Neuron (in vitro differentiated cells): ENCODE results near the gene DNAJC16.
A peak's percentile ranks its signal among the peaks of the same experiment; 100 is the strongest.

Experiments used
- H2AFZ ChIP-seq: one replicate; pipeline ENCODE4 v1.6.1; 2013; ENCODE audit warnings: low read depth, mild to moderate bottlenecking, inconsistent platforms, low read length, moderate library complexity
- H3K27me3 ChIP-seq: one replicate; pipeline ENCODE4 v1.6.1; 2013; ENCODE audit warnings: low read length; ENCODE audit not compliant: insufficient read depth
- H3K36me3 ChIP-seq: one replicate; pipeline ENCODE4 v1.6.1; 2013; ENCODE audit warnings: low read length; ENCODE audit not compliant: insufficient read depth
- H3K4me1 ChIP-seq: one replicate; pipeline ENCODE4 v1.6.1; 2013; ENCODE audit warnings: low read length; ENCODE audit not compliant: insufficient read depth
- H3K4me3 ChIP-seq: 2 replicates; pipeline ENCODE4 v1.5.1; 2013; ENCODE audit warnings: mild to moderate bottlenecking, low read length, moderate library complexity
- H3K9me3 ChIP-seq: one replicate; pipeline ENCODE4 v1.6.1; 2013; ENCODE audit warnings: low read length

DNAJC16 gene

GRCh38 chr1:15559189-15559810 is 32.7 kb downstream of the DNAJC16 start:
- H3K36me3 ChIP-seq: peaks cover 40% of the 10 kb centered on the region
- no peaks in the 10 kb centered on the region for H3K9me3 ChIP-seq
- no peak overlapping the region for H3K4me3 ChIP-seq
- no peaks in the 10 kb centered on the region for H3K4me1 ChIP-seq
- no peak overlapping the region for H2AFZ ChIP-seq
- no peaks in the 10 kb centered on the region for H3K27me3 ChIP-seq

DNA sequence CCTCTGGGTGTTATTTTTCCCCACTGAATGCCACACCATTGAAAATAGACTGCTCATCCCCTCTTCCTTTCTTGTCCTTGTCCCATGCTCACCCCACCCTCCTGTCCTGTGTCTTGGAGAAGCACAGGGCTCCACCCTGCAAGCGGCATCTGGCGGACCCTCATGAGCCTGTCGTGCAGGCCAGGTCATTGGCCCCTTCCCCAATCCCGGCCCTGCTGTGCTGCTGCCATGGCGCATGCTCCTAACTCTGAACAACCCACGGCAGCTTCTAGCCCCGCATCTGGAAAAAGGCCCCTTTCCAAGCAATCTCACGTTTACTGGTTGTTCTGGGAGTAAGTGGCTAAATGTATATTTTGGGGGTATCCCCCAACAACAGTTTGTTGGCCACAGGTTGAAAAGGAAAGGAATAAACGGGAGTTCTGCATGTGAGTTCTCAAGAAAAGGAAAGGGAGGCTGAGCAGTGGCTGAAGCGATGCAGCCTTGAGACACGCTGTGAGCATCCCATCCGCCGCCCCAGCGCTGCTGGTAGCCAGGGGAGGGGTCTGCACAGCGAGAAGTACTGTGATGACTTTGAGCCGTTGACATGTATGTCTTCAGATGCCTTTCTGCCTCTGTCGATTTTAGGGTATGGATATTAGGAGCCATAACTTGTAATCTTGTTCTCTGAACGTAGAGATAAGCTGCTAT is 41.9 kb downstream of the DNAJC16 start:
- H2AFZ ChIP-seq: no peak overlapping the region
- H3K36me3 ChIP-seq: peaks cover 66% of the 10 kb centered on the region
- H3K4me1 ChIP-seq: no peaks in the 10 kb centered on the region
- no peak overlapping the region for H3K4me3 ChIP-seq
- H3K9me3 ChIP-seq: no peaks in the 10 kb centered on the region
- H3K27me3 ChIP-seq: no peaks in the 10 kb centered on the region

GRCh38 chr1:15570861-15571260 is 44.2 kb downstream of the DNAJC16 start:
- no peaks in the 10 kb centered on the region for H3K9me3 ChIP-seq
- H3K27me3 ChIP-seq: no peaks in the 10 kb centered on the region
- H3K4me1 ChIP-seq: no peaks in the 10 kb centered on the region
- H3K4me3 ChIP-seq: no peak overlapping the region
- peaks cover 51% of the 10 kb centered on the region for H3K36me3 ChIP-seq
- no peak overlapping the region for H2AFZ ChIP-seq

DNA sequence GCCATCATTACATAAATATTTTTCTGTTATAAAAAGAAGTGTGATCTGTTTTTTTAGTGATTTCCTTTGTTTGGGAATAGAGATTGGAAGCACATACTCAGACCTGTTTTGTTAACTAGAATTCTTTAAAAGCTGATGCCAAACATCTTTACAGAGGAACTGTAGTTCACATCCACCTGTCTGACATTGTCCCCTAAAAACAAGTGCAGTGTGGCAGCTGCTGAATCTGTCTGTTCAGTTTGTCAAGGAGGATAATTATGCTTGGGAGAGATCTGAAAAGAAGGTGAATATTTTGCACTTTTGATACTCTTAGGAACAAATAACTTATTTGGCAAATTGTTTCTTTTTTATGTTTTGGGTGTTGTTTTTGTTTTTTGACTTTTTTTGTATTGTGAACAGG is 44.6 kb downstream of the DNAJC16 start:
- Histone ChIP-seq H3K27me3 (no peaks in the 10 kb centered on the region), H3K36me3 (peaks cover 47% of the 10 kb centered on the region), H2AFZ (no peak overlapping the region), H3K4me3 (no peak overlapping the region), H3K9me3 (no peaks in the 10 kb centered on the region), H3K4me1 (no peaks in the 10 kb centered on the region)

DNA sequence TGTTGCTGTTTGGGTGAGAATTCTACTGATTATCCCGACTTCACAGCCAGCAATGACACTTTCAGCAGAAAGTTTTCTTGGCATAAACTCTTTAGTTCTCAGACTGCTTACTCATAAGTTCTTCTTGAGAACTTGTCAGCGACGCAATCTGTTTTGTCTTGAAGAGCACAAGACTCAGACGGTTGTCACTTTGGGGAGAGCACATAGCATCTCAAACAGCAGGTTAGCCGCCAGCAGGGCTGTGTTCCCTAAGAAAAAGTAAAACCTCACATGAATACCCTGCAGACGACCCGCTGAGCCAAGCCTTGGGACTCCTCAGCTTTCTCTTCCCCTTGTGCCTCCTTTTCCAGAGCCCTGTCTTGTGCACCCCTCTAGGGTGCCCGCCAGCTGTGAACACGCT is 46.8 kb downstream of the DNAJC16 start:
- H3K4me1 ChIP-seq: no peaks in the 10 kb centered on the region
- peaks cover 25% of the 10 kb centered on the region for H3K36me3 ChIP-seq
- no peaks in the 10 kb centered on the region for H3K27me3 ChIP-seq
- no peak overlapping the region for H3K4me3 ChIP-seq
- H2AFZ ChIP-seq: no peak overlapping the region
- no peaks in the 10 kb centered on the region for H3K9me3 ChIP-seq

DNA sequence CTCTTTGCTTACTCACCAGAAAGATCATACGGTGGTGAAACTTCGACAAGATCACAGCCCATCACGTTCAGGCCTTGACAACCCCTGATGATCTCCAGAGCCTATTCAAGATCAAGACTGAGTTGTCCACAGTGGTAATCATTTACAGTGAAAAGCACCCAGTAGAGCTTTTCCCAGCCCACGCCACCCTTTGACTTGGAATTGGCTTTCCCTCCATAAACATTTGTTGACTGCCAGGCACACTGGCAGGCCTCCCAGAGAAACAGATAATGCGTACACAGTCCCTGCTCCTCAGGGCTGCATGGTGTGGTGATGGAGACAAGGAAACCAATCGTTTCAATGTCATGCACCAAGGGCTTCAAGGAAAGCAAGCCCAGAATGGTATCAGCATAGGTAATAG is 48.1 kb downstream of the DNAJC16 start:
- Histone ChIP-seq H3K27me3 (no peaks in the 10 kb centered on the region), H3K36me3 (peaks cover 15% of the 10 kb centered on the region), H3K4me3 (no peak overlapping the region), H2AFZ (no peak overlapping the region), H3K4me1 (no peaks in the 10 kb centered on the region), H3K9me3 (no peaks in the 10 kb centered on the region)

GRCh38 chr1:15575549-15576150 is 49.0 kb downstream of the DNAJC16 start:
- Histone ChIP-seq H3K4me3 (no peak overlapping the region), H2AFZ (no peak overlapping the region), H3K27me3 (no peaks in the 10 kb centered on the region), H3K4me1 (no peaks in the 10 kb centered on the region), H3K9me3 (no peaks in the 10 kb centered on the region), H3K36me3 (peaks cover 9% of the 10 kb centered on the region)

GRCh38 chr1:15577691-15578090 is 51.0 kb downstream of the DNAJC16 start:
- Histone ChIP-seq H2AFZ (no peak overlapping the region), H3K27me3 (no peaks in the 10 kb centered on the region), H3K4me3 (no peak overlapping the region), H3K4me1 (no peaks in the 10 kb centered on the region), H3K9me3 (no peaks in the 10 kb centered on the region), H3K36me3 (peaks cover 4% of the 10 kb centered on the region)

DNA sequence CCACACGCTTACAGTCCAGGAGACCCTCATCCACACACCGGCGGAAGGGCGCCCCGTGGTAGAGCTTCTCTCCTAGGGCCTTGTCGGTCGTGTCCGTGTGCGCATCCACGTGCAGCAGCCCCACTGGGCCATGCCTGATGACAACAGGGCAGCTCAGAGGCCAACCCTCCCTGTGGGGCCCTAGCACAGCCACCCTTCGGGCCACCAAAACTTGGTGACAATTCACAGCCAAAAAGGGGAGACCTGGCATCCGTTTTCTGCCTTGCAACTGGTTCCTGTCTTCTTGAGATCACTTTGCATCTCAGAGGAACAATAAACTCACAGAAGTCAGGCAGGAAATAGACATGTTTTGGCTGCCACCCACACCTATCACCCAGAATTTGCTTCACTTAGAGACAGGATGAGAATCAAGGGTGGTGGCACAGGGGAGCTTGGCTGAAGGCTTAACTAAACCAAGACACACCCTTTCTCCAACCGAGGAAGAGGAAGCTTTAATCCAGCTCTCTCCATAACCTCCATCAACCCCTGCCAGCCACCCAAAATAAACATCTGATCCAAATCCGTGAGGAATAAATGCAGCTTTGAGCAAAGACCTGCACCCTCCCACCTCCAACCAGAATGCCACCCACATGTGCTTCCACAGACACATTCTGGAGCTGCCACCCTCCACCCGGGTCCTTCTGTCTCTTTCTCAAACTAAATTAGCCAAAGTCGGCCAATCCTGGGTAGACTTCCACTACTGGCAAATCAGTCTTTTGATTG is 52.5 kb downstream of the DNAJC16 start:
- Histone ChIP-seq H3K4me3 (no peak overlapping the region), H2AFZ (no peak overlapping the region), H3K9me3 (no peaks in the 10 kb centered on the region), H3K36me3 (peaks cover 4% of the 10 kb centered on the region), H3K4me1 (no peaks in the 10 kb centered on the region), H3K27me3 (no peaks in the 10 kb centered on the region)

- peaks cover 5% of the 10 kb centered on the region for H3K27me3 ChIP-seq
- H3K9me3 ChIP-seq: no peaks in the 10 kb centered on the region
- no peak overlapping the region for H3K4me3 ChIP-seq
- H3K4me1 ChIP-seq: no peaks in the 10 kb centered on the region
- H2AFZ ChIP-seq: no peak overlapping the region
- H3K36me3 ChIP-seq: peaks cover 4% of the 10 kb centered on the region
Measured at GRCh38 chr1:15579683-15580047, 53.0 kb downstream of the DNAJC16 start.

GRCh38 chr1:15583016-15583706 is 56.5 kb downstream of the DNAJC16 start:
- H2AFZ ChIP-seq: no peak overlapping the region
- H3K9me3 ChIP-seq: no peaks in the 10 kb centered on the region
- H3K36me3 ChIP-seq: no peaks in the 10 kb centered on the region
- peaks cover 5% of the 10 kb centered on the region for H3K27me3 ChIP-seq
- H3K4me3 ChIP-seq: no peak overlapping the region
- no peaks in the 10 kb centered on the region for H3K4me1 ChIP-seq

GRCh38 chr1:15584489-15585363 is 58.1 kb downstream of the DNAJC16 start, which contains the start of gene AGMAT:
Gene AGMAT (minus strand): TSS chr1:15585051. CDS start chr1:15584967, 84 bp downstream.
- Histone ChIP-seq H3K9me3 (no peaks in the 10 kb centered on the region), H3K36me3 (no peaks in the 10 kb centered on the region), H3K4me3 (peak within 1 kb of the TSS; percentile 21), H3K27me3 (peaks cover 5% of the 10 kb centered on the region), H3K4me1 (no peaks in the 10 kb centered on the region), H2AFZ (peak within 1 kb of the TSS; percentile 54)
